ENCODE results near the gene SULT6B1. TPM values are rescaled to one million over a fixed set of nuclear protein-coding genes. Genes with fewer than 3 reads are reported as not detected.

SULT6B1 gene
- total RNA-seq, 1 donor from 2014 or later: not detected

Other genes starting within 250 kb of the SULT6B1 start
- gene STRN, start 222.1 kb downstream of the SULT6B1 start, total RNA-seq: 27.7 and 29.7 TPM in 2 replicates
- 15.3 and 16.8 TPM in 2 replicates for gene HEATR5B, start 104.3 kb downstream of the SULT6B1 start, total RNA-seq
- gene GPATCH11, start 104.2 kb downstream of the SULT6B1 start, total RNA-seq: 14.4 and 14.9 TPM in 2 replicates
- gene EIF2AK2, start 31.7 kb downstream of the SULT6B1 start, total RNA-seq: 30.6 and 30.8 TPM in 2 replicates
- 37.3 and 42.3 TPM in 2 replicates for gene CEBPZOS, start 7.8 kb upstream of the SULT6B1 start, total RNA-seq
- gene CEBPZ, start 42.9 kb upstream of the SULT6B1 start, total RNA-seq: 59.3 and 61.8 TPM in 2 replicates
- 19.8 and 21.2 TPM in 2 replicates for gene NDUFAF7, start 43.0 kb upstream of the SULT6B1 start, total RNA-seq
- 11.9 and 14.0 TPM in 2 replicates for gene PRKD3, start 136.2 kb upstream of the SULT6B1 start, total RNA-seq
- gene QPCT, start 156.0 kb upstream of the SULT6B1 start, total RNA-seq: 0.48 and 0.71 TPM in 2 replicates

Data from activated T-helper 2 cell treated with anti-CD3 and anti-CD28 coated beads, Interferon-gamma antibody, Interleukin-2, Interleukin-4, amounts not matched to agents 10 μg/mL and 5 μg/mL and 100 μg/mL, durations not matched to agents 14 hours and 24 hours and 36 hours (primary cell).